ENCODE results near the gene SLC19A3. TPM values are rescaled to one million over a fixed set of nuclear protein-coding genes. Genes with fewer than 3 reads are reported as not detected.
A peak's percentile ranks its signal among the peaks of the same experiment; 100 is the strongest.
"Not testable (repeated sequence)": the region's sequence is repeated elsewhere in the genome, so short reads cannot be mapped to it uniquely, and the experiment has no call there.

The SLC19A3 gene
- total and polyA plus RNA-seq, 4 donors: 4.6 to 56.5 (median 19.5) TPM

DNA sequence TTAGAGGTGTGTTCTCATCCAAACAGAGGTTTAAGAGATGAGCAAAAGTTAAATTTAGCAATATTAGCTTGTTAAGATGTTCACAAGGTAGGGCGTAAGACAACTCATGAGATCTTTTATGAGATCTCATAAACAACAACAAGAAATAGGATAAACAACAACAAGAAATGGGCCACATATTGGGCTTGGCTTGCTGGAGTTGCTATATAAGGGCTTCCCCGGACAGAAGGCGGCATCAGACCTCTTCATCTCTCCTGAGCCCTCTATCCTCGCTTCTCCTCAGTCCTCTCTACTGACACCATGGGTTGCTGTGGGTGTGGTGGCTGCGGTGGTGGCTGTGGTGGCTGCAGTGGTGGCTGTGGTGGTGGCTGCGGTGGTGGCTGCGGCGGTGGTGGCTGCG is 27.8 kb upstream of the SLC19A3 start, which contains the start of gene SCYGR8:
Gene SCYGR8, plus strand, starts transcription at position 301 of the 400 bp plus-strand sequence. Its CDS starts 0 bp downstream, at position 301.
- DNase-seq (no peak), ATAC-seq (ENCODE audit: insufficient read depth, low FRiP score) (no peak)
- WGBS, 2 donors: 96 to 97% methylated on average over 5 of the region's 9 CpGs
- Histone ChIP-seq H3K9ac (ENCODE audit: insufficient read depth in 1 of 2, low read length in 2 of 2) (no peak within 1 kb of the TSS), H3K27ac (ENCODE audit: low read depth in 1 of 2, low read length in 1 of 2) (no peak within 1 kb of the TSS), H3K4me1 (ENCODE audit: control insufficient read depth in 5 of 5, insufficient read depth in 5 of 5, low read length in 5 of 5) (no peaks in the 10 kb centered on the region), H3K9me3 (ENCODE audit: control insufficient read depth in 4 of 4, insufficient read depth in 3 of 4, low read length in 3 of 4) (no peaks in the 10 kb centered on the region), H3K27me3 (ENCODE audit: control insufficient read depth in 3 of 3, insufficient read depth in 3 of 3, low read length in 2 of 3) (no peaks in the 10 kb centered on the region), H3K36me3 (ENCODE audit: control insufficient read depth in 4 of 4, insufficient read depth in 4 of 4, low read length in 4 of 4) (no peaks in the 10 kb centered on the region), H3K4me3 (no peak within 1 kb of the TSS)
- TF ChIP-seq, protein P1, sequence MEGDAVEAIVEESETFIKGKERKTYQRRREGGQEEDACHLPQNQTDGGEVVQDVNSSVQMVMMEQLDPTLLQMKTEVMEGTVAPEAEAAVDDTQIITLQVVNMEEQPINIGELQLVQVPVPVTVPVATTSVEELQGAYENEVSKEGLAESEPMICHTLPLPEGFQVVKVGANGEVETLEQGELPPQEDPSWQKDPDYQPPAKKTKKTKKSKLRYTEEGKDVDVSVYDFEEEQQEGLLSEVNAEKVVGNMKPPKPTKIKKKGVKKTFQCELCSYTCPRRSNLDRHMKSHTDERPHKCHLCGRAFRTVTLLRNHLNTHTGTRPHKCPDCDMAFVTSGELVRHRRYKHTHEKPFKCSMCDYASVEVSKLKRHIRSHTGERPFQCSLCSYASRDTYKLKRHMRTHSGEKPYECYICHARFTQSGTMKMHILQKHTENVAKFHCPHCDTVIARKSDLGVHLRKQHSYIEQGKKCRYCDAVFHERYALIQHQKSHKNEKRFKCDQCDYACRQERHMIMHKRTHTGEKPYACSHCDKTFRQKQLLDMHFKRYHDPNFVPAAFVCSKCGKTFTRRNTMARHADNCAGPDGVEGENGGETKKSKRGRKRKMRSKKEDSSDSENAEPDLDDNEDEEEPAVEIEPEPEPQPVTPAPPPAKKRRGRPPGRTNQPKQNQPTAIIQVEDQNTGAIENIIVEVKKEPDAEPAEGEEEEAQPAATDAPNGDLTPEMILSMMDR (IDR thresholded peaks at IDR 0.05; ENCODE audit: control extremely low read depth, extremely low read depth): no peak

DNA sequence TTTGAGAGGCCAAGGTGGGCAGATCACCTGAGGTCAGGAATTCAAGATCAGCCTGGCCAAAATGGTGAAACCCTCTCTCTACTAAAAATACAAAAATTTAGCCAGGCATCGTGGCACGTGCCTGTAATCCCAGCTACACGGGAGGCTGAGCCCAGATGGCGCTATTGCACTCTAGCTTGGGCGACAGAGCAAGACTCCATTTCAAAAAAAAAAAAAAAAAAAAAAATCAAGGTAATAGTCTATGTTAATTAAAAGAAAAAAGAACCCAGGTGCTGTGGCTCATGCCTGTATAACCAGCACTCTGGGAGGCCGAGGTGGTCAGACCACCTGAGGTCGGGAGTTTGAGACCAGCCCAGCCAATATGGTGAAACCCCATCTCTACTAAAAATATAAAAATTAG is 22.9 kb upstream of the SLC19A3 start:
- 82 to 88% methylated on average over 7 of the region's 7 CpGs for WGBS, 2 donors
- not testable (repeated sequence) for H3K4me1 ChIP-seq (ENCODE audit: control insufficient read depth in 5 of 5, insufficient read depth in 5 of 5, low read length in 5 of 5); DNase-seq; H3K27ac ChIP-seq (ENCODE audit: low read depth in 1 of 2, low read length in 1 of 2); H3K27me3 ChIP-seq (ENCODE audit: control insufficient read depth in 3 of 3, insufficient read depth in 3 of 3, low read length in 2 of 3); H3K4me3 ChIP-seq; H3K9me3 ChIP-seq (ENCODE audit: control insufficient read depth in 4 of 4, insufficient read depth in 3 of 4, low read length in 3 of 4); H3K9ac ChIP-seq (ENCODE audit: insufficient read depth in 1 of 2, low read length in 2 of 2); ATAC-seq (ENCODE audit: insufficient read depth, low FRiP score); H3K36me3 ChIP-seq (ENCODE audit: control insufficient read depth in 4 of 4, insufficient read depth in 4 of 4, low read length in 4 of 4)

DNA sequence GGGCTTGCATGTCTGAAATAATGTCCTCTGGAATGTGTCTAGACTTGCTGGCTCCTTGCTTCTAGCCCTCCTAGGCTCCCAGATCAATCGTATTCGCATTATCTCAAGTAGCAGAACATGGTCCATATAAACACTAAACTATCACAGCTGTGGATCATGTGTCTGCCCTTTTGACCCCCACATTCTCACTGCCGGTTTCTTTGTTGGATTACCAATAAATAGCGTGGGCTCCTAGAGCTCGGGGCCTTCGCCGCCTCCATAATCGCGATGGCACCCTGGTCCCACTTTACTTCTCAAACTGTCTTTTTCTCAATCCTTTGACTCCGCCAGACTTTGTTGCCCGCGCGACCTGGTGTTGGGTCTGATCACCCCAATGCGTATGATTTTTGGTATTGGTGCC is 21.5 kb upstream of the SLC19A3 start:
- Histone ChIP-seq H3K9me3 (ENCODE audit: control insufficient read depth in 4 of 4, insufficient read depth in 3 of 4, low read length in 3 of 4) (peaks cover 0 to 2% (median 0%) of the 10 kb centered on the region in 4 donors), H3K4me1 (ENCODE audit: control insufficient read depth in 5 of 5, insufficient read depth in 5 of 5, low read length in 5 of 5) (no peaks in the 10 kb centered on the region), H3K9ac (ENCODE audit: insufficient read depth in 1 of 2, low read length in 2 of 2) (no peak overlapping the region), H3K27ac (ENCODE audit: low read depth in 1 of 2, low read length in 1 of 2) (no peak overlapping the region), H3K36me3 (ENCODE audit: control insufficient read depth in 4 of 4, insufficient read depth in 4 of 4, low read length in 4 of 4) (no peaks in the 10 kb centered on the region), H3K4me3 (no peak overlapping the region), H3K27me3 (ENCODE audit: control insufficient read depth in 3 of 3, insufficient read depth in 3 of 3, low read length in 2 of 3) (no peaks in the 10 kb centered on the region)
- 75 to 80% methylated on average over 14 of the region's 14 CpGs for WGBS, 2 donors
- DNase-seq (peak in 1 of 3 donors; percentile 21), ATAC-seq (ENCODE audit: insufficient read depth, low FRiP score) (no peak)
- TF ChIP-seq, protein P1 (IDR thresholded peaks at IDR 0.05; ENCODE audit: control extremely low read depth, extremely low read depth): no peak

DNA sequence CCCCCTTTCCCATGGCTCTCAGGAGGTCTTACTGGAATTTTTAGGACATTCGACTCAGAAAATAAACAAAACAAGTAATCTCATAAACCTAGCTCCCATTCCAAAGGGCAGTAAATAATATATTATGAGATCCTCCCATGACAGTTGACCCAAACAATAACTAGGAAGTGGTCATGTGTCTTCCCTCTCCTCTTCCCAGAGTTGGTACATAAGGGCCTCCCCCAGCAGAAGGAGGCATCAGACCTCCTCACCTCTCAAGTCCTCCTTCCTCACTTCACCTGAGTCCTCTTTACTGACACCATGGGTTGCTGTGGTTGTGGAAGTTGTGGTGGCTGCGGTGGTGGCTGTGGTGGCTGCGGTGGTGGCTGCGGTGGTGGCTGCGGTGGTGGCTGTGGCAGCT is 10.2 kb upstream of the SLC19A3 start, which contains the start of gene SCYGR7:
Gene SCYGR7, plus strand, starts transcription at position 301 of the 400 bp plus-strand sequence. Its CDS starts 0 bp downstream, at position 301.
- Histone ChIP-seq H3K27ac (ENCODE audit: low read depth in 1 of 2, low read length in 1 of 2) (no peak within 1 kb of the TSS), H3K4me3 (no peak within 1 kb of the TSS), H3K9ac (ENCODE audit: insufficient read depth in 1 of 2, low read length in 2 of 2) (no peak within 1 kb of the TSS), H3K9me3 (ENCODE audit: control insufficient read depth in 4 of 4, insufficient read depth in 3 of 4, low read length in 3 of 4) (no peaks in the 10 kb centered on the region), H3K27me3 (ENCODE audit: control insufficient read depth in 3 of 3, insufficient read depth in 3 of 3, low read length in 2 of 3) (no peaks in the 10 kb centered on the region), H3K36me3 (ENCODE audit: control insufficient read depth in 4 of 4, insufficient read depth in 4 of 4, low read length in 4 of 4) (no peaks in the 10 kb centered on the region), H3K4me1 (ENCODE audit: control insufficient read depth in 5 of 5, insufficient read depth in 5 of 5, low read length in 5 of 5) (peaks cover 0 to 1% (median 0%) of the 10 kb centered on the region in 5 donors)
- ATAC-seq (ENCODE audit: insufficient read depth, low FRiP score) (no peak), DNase-seq (no peak)
- 92 to 97% methylated on average over 5 of the region's 5 CpGs for WGBS, 2 donors
- TF ChIP-seq, protein P1 (IDR thresholded peaks at IDR 0.05; ENCODE audit: control extremely low read depth, extremely low read depth): no peak

Measured in lung (tissue), 12 donors.